Measurements from ENCODE around the gene ZNF3.

GRCh38 chr7:100023526-100023925, 58.0 kb downstream of the ZNF3 start:
- TF ChIP-seq CTCF (IDR thresholded peaks at IDR 0.05), result no peak
- TF ChIP-seq POLR2A (IDR thresholded peaks at IDR 0.05), result no peak
